ENCODE measurements around the gene CCDC107. TPM values are rescaled to one million over a fixed set of nuclear protein-coding genes. Genes with fewer than 3 reads are reported as not detected.

CCDC107 gene
- total and polyA plus RNA-seq, 9 of the 15 experiments (the other 6 are each of a cell fraction or from before 2014, with no cell fraction given), result 0.35 to 11.3 (median 6.9) TPM; not detected in 1

GRCh38 chr9:35656831-35657545 lies 1.1 kb upstream of the CCDC107 start:
- ChIA-PET CTCF (ENCODE audit: low intra/inter-chr PET ratio) (no interaction called here), POLR2A (interaction anchor here (0.7 to 2.6 kb wide), 14 partner anchors 8 to 169 kb away, joined by 3 to 14 read pairs (median 3); partner anchors contain the start of genes CREB3 and TLN1)
- H3K27ac ChIP-seq (ENCODE audit: extremely low read depth, low read depth, low read length), result peak overlapping the region; percentile 98
- no peak for FAIRE-seq
- 24% methylated on average over 18 of the region's 25 CpGs for WGBS (ENCODE audit: insufficient coverage, low coverage, missing lambda C conversion rate)
- peak overlapping the region; percentile 86 to 90 for H3K9ac ChIP-seq (ENCODE audit: insufficient read depth in 1 of 2, low read depth in 2 of 2, low read length in 2 of 2)
- peak overlapping the region; percentile 99 for H2AFZ ChIP-seq (ENCODE audit: low read depth, low read length)
- peak overlapping the region; percentile 35 for H3K4me3 ChIP-seq
- peaks cover 20% of the 10 kb centered on the region; the same call in 2 of the 3 replicates for H3K36me3 ChIP-seq (ENCODE audit: control insufficient read depth, insufficient read depth, low read length)
- no peaks in the 10 kb centered on the region for H3K27me3 ChIP-seq (ENCODE audit: control insufficient read depth in 2 of 2, insufficient read depth in 2 of 2, low read length in 2 of 2)
- H3K4me2 ChIP-seq (ENCODE audit: insufficient read depth, low read length), result peak overlapping the region; percentile 96
- H3K79me2 ChIP-seq (ENCODE audit: control insufficient read depth, insufficient read depth, low read length), result peaks cover 8% of the 10 kb centered on the region; the same call in 2 of the 3 replicates
- DNase-seq (ENCODE audit: extremely low read depth in 1 of 4, low spot score in 3 of 4), result peak in 2 of 4 experiments; percentile 14 to 22
- H3K9me1 ChIP-seq (ENCODE audit: control insufficient read depth, insufficient read depth, low read length), result no peaks in the 10 kb centered on the region
- H3K4me1 ChIP-seq (replicated peaks in 1 of 2; ENCODE audit: control insufficient read depth in 2 of 2, insufficient read depth in 2 of 2, low read length in 2 of 2), result peaks cover 11 to 23% of the 10 kb centered on the region in 2 experiments; a peak in 4 of 5 replicates
- no peaks in the 10 kb centered on the region for H3K9me3 ChIP-seq (replicated peaks; ENCODE audit: control insufficient read depth, insufficient read depth, low read depth, low read length)
- peak; percentile 29 for ATAC-seq
- H4K20me1 ChIP-seq (replicated peaks; ENCODE audit: control insufficient read depth, insufficient read depth, low read length), result no peaks in the 10 kb centered on the region
- in situ Hi-C loops (cut with MboI), result no loop called here
- no TSS peak for BruUV-seq (replicated peaks)
- intact Hi-C loops (cut with micrococcal nuclease), result loop anchor here (2.0 to 5.0 kb wide), 3 partner anchors 40 to 76 kb away; partner anchors contain the start of genes CREB3, TESK1 and TLN1
- TF ChIP-seq FOS (IDR thresholded peaks at IDR 0.05; ENCODE audit: extremely low read depth, insufficient read length) (no peak), ADNP (tag; IDR thresholded peaks at IDR 0.05) (0 out of 2 replicates have a peak, but pooled peaks have one; percentile 28), PHF8 (IDR thresholded peaks at IDR 0.05; ENCODE audit: borderline replicate concordance, low read length) (0 out of 2 replicates have a peak, but pooled peaks have one; percentile 23), SAP30 (IDR thresholded peaks at IDR 0.05; ENCODE audit: borderline replicate concordance, insufficient read depth, low read depth, low read length, poor library complexity, severe bottlenecking) (peak; percentile 16), POLR2A (conservative IDR thresholded peaks at IDR 0.05) (0 out of 2 replicates have a peak, but pooled peaks have one; percentile 36), RAD21 (CRISPR knock-in tag; conservative IDR thresholded peaks at IDR 0.05 in 1 of 2, IDR thresholded peaks at IDR 0.05 in 1 of 2) (no peak), BHLHE40 (IDR thresholded peaks at IDR 0.05; ENCODE audit: low read length) (0 out of 2 replicates have a peak, but pooled peaks have one; percentile 15), SMARCA4 (IDR thresholded peaks at IDR 0.05) (0 out of 2 replicates have a peak, but pooled peaks have one; percentile 21), GMEB1 (CRISPR knock-in tag; IDR thresholded peaks at IDR 0.05) (no peak), CHD4 (IDR thresholded peaks at IDR 0.05; ENCODE audit: insufficient read depth, insufficient replicate concordance, low read depth, low read length, poor library complexity, severe bottlenecking) (peak; percentile 53), E2F6 (IDR thresholded peaks at IDR 0.05; ENCODE audit: borderline replicate concordance in 1 of 2, extremely low read depth in 1 of 2, insufficient read depth in 1 of 2, insufficient read length in 1 of 2, low read depth in 1 of 2, low read length in 1 of 2, poor library complexity in 1 of 2, severe bottlenecking in 1 of 2) (peak in 1 of 2 experiments; percentile 33), THAP12 (CRISPR knock-in tag; IDR thresholded peaks at IDR 0.05) (0 out of 2 replicates have a peak, but pooled peaks have one; percentile 15), HLTF (IDR thresholded peaks at IDR 0.05) (0 out of 2 replicates have a peak, but pooled peaks have one; percentile 5), ZNF175 (CRISPR knock-in tag; IDR thresholded peaks at IDR 0.05; ENCODE audit: low read depth) (0 out of 2 replicates have a peak, but pooled peaks have one; percentile 1)

Measured in K562 (cell line).